Duodenal mucosa (tissue), 2 donors: Measurements from ENCODE around the gene PEX11B.

Experiments
- H3K27ac ChIP-seq: one replicate; pipeline ENCODE4 v1.7.0; 2013; ENCODE audit warnings: low read depth, low read length
- H3K27me3 ChIP-seq, 2 donors: one replicate each; pipeline ENCODE4 v1.7.0; 2013; ENCODE audit warnings: low read length in 2 of 2, control low read depth in 1 of 2; ENCODE audit not compliant: insufficient read depth in 2 of 2, control insufficient read depth in 1 of 2
- H3K36me3 ChIP-seq, 2 donors: one replicate each; pipeline ENCODE4 v1.7.0; 2013; ENCODE audit warnings: low read length in 2 of 2, control low read depth in 1 of 2; ENCODE audit not compliant: insufficient read depth in 2 of 2, control insufficient read depth in 1 of 2
- H3K4me1 ChIP-seq, 2 donors: one replicate each; pipeline ENCODE4 v1.7.0; 2013; ENCODE audit warnings: low read length in 2 of 2, control low read depth in 1 of 2; ENCODE audit not compliant: insufficient read depth in 2 of 2, control insufficient read depth in 1 of 2
- H3K4me3 ChIP-seq, 2 donors: one replicate each; pipeline ENCODE4 v1.7.0; 2013; ENCODE audit warnings: low read length in 2 of 2, low read depth in 1 of 2
- H3K9ac ChIP-seq, 2 donors: one replicate each; pipeline ENCODE4 v1.7.0; 2013; ENCODE audit warnings: low read length in 2 of 2, low read depth in 1 of 2
- H3K9me3 ChIP-seq, 2 donors: one replicate each; pipeline ENCODE4 v1.7.0; 2013; ENCODE audit warnings: low read length in 2 of 2, control low read depth in 1 of 2; ENCODE audit not compliant: control insufficient read depth in 1 of 2

Gene PEX11B

GRCh38 chr1:145952903-145953302, 34.4 kb upstream of the PEX11B start:
- H3K27me3 ChIP-seq: no peaks in the 10 kb centered on the region
- peaks cover 12 to 23% of the 10 kb centered on the region in 2 donors for H3K4me1 ChIP-seq
- no peaks in the 10 kb centered on the region for H3K36me3 ChIP-seq
- H3K27ac ChIP-seq: no peak overlapping the region
- H3K9me3 ChIP-seq: no peaks in the 10 kb centered on the region
- no peak overlapping the region for H3K4me3 ChIP-seq
- no peak overlapping the region for H3K9ac ChIP-seq

GRCh38 chr1:145951526-145951925, 33.0 kb upstream of the PEX11B start:
- peaks cover 13 to 19% of the 10 kb centered on the region in 2 donors for H3K4me1 ChIP-seq
- H3K4me3 ChIP-seq: no peak overlapping the region

GRCh38 chr1:145949219-145949618, 30.7 kb upstream of the PEX11B start:
- no peaks in the 10 kb centered on the region for H3K27me3 ChIP-seq
- H3K9me3 ChIP-seq: no peaks in the 10 kb centered on the region
- H3K27ac ChIP-seq: no peak overlapping the region
- H3K9ac ChIP-seq: no peak overlapping the region
- H3K4me1 ChIP-seq: peaks cover 5 to 8% of the 10 kb centered on the region in 2 donors
- no peak overlapping the region for H3K4me3 ChIP-seq
- peaks cover 0 to 2% of the 10 kb centered on the region in 2 donors for H3K36me3 ChIP-seq

More at GRCh38 chr1:145951526-145951925, 33.0 kb upstream of the PEX11B start:
- Histone ChIP-seq H3K36me3 (no peaks in the 10 kb centered on the region), H3K9ac (no peak overlapping the region), H3K27me3 (no peaks in the 10 kb centered on the region), H3K27ac (no peak overlapping the region), H3K9me3 (no peaks in the 10 kb centered on the region)

GRCh38 chr1:145947551-145947950, 29.0 kb upstream of the PEX11B start:
- Histone ChIP-seq H3K9me3 (no peaks in the 10 kb centered on the region), H3K9ac (no peak overlapping the region), H3K36me3 (peaks cover 0 to 4% of the 10 kb centered on the region in 2 donors), H3K4me3 (no peak overlapping the region), H3K27me3 (no peaks in the 10 kb centered on the region), H3K27ac (no peak overlapping the region), H3K4me1 (peaks cover 7 to 9% of the 10 kb centered on the region in 2 donors)

GRCh38 chr1:145946477-145946986, 28.0 kb upstream of the PEX11B start:
- Histone ChIP-seq H3K4me1 (peaks cover 7 to 9% of the 10 kb centered on the region in 2 donors), H3K4me3 (no peak overlapping the region), H3K36me3 (peaks cover 0 to 4% of the 10 kb centered on the region in 2 donors), H3K27ac (no peak overlapping the region), H3K27me3 (no peaks in the 10 kb centered on the region), H3K9ac (no peak overlapping the region), H3K9me3 (no peaks in the 10 kb centered on the region)

- Histone ChIP-seq H3K9ac (no peak overlapping the region), H3K4me3 (no peak overlapping the region), H3K27ac (no peak overlapping the region), H3K9me3 (no peaks in the 10 kb centered on the region), H3K27me3 (no peaks in the 10 kb centered on the region), H3K4me1 (peaks cover 7 to 9% of the 10 kb centered on the region in 2 donors), H3K36me3 (peaks cover 0 to 4% of the 10 kb centered on the region in 2 donors)
Measured at GRCh38 chr1:145944532-145944931, 26.0 kb upstream of the PEX11B start.

GRCh38 chr1:145942871-145943270, 24.4 kb upstream of the PEX11B start:
- Histone ChIP-seq H3K27ac (no peak overlapping the region), H3K27me3 (no peaks in the 10 kb centered on the region), H3K9ac (no peak overlapping the region), H3K4me3 (no peak overlapping the region), H3K36me3 (peaks cover 0 to 4% of the 10 kb centered on the region in 2 donors), H3K4me1 (peaks cover 7 to 9% of the 10 kb centered on the region in 2 donors), H3K9me3 (no peaks in the 10 kb centered on the region)

- H3K4me3 ChIP-seq: no peak overlapping the region
- H3K9me3 ChIP-seq: no peaks in the 10 kb centered on the region
- peaks cover 0 to 4% of the 10 kb centered on the region in 2 donors for H3K36me3 ChIP-seq
- H3K27ac ChIP-seq: no peak overlapping the region
- H3K27me3 ChIP-seq: no peaks in the 10 kb centered on the region
- no peak overlapping the region for H3K9ac ChIP-seq
- H3K4me1 ChIP-seq: peaks cover 7 to 9% of the 10 kb centered on the region in 2 donors
Measured at GRCh38 chr1:145942405-145942804, 23.9 kb upstream of the PEX11B start.

- Histone ChIP-seq H3K27me3 (no peaks in the 10 kb centered on the region), H3K9ac (no peak overlapping the region), H3K36me3 (peaks cover 5 to 7% of the 10 kb centered on the region in 2 donors), H3K4me1 (peaks cover 6 to 11% of the 10 kb centered on the region in 2 donors), H3K9me3 (no peaks in the 10 kb centered on the region), H3K27ac (no peak overlapping the region), H3K4me3 (no peak overlapping the region)
Measured at GRCh38 chr1:145937436-145937835, 18.9 kb upstream of the PEX11B start.

GRCh38 chr1:145936247-145936646, 17.7 kb upstream of the PEX11B start:
- Histone ChIP-seq H3K27me3 (no peaks in the 10 kb centered on the region), H3K36me3 (peaks cover 5 to 7% of the 10 kb centered on the region in 2 donors), H3K9me3 (no peaks in the 10 kb centered on the region), H3K9ac (no peak overlapping the region), H3K27ac (no peak overlapping the region), H3K4me1 (peaks cover 6 to 11% of the 10 kb centered on the region in 2 donors), H3K4me3 (no peak overlapping the region)
